Measurements from ENCODE around the gene NR3C2.

DNA sequence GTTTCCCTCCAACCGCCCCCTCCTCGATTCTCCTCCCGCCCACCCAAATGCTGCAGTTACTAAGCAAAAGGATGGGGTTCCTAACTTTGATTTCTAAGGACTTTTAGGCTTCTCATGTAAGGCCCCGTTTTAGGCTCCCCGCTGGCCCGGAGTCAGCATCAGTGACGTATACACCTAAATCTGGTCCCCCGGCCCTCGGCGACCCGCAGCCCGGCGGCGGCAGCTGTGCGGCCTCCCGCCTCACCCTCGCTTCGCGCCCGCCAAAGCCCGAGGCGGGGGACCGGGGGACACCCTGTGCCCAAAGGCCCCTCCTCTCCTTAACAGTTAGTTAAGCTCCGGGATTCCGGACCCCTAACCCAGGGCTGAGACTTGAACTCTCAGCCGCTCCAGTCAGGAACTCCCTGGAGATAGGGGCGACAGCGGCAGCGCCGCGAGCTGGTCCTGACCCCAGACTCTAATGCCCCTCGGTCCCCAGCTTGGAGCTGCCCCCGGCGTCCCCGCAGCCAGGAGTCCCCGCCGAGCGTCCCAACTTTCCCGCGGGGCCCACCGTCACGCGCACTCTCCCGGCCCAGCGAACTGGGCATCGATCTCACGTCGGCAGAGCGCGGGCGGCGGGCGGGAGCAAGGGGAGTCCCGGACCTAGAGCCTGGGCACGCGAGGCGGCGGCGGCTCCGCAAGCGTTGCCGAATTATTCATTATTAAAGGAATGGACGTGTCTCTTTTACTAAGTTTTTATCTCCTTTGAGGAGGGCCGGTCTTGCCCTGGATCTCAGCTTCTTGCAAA lies 1.5 kb upstream of the NR3C2 start:
- TF ChIP-seq, protein P1, sequence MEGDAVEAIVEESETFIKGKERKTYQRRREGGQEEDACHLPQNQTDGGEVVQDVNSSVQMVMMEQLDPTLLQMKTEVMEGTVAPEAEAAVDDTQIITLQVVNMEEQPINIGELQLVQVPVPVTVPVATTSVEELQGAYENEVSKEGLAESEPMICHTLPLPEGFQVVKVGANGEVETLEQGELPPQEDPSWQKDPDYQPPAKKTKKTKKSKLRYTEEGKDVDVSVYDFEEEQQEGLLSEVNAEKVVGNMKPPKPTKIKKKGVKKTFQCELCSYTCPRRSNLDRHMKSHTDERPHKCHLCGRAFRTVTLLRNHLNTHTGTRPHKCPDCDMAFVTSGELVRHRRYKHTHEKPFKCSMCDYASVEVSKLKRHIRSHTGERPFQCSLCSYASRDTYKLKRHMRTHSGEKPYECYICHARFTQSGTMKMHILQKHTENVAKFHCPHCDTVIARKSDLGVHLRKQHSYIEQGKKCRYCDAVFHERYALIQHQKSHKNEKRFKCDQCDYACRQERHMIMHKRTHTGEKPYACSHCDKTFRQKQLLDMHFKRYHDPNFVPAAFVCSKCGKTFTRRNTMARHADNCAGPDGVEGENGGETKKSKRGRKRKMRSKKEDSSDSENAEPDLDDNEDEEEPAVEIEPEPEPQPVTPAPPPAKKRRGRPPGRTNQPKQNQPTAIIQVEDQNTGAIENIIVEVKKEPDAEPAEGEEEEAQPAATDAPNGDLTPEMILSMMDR (IDR thresholded peaks at IDR 0.05; ENCODE audit: poor library complexity, severe bottlenecking) = no peak
- TF ChIP-seq, protein P2, sequence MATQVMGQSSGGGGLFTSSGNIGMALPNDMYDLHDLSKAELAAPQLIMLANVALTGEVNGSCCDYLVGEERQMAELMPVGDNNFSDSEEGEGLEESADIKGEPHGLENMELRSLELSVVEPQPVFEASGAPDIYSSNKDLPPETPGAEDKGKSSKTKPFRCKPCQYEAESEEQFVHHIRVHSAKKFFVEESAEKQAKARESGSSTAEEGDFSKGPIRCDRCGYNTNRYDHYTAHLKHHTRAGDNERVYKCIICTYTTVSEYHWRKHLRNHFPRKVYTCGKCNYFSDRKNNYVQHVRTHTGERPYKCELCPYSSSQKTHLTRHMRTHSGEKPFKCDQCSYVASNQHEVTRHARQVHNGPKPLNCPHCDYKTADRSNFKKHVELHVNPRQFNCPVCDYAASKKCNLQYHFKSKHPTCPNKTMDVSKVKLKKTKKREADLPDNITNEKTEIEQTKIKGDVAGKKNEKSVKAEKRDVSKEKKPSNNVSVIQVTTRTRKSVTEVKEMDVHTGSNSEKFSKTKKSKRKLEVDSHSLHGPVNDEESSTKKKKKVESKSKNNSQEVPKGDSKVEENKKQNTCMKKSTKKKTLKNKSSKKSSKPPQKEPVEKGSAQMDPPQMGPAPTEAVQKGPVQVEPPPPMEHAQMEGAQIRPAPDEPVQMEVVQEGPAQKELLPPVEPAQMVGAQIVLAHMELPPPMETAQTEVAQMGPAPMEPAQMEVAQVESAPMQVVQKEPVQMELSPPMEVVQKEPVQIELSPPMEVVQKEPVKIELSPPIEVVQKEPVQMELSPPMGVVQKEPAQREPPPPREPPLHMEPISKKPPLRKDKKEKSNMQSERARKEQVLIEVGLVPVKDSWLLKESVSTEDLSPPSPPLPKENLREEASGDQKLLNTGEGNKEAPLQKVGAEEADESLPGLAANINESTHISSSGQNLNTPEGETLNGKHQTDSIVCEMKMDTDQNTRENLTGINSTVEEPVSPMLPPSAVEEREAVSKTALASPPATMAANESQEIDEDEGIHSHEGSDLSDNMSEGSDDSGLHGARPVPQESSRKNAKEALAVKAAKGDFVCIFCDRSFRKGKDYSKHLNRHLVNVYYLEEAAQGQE (IDR thresholded peaks at IDR 0.05; ENCODE audit: borderline replicate concordance) = no peak

Measured in neural cell (in vitro differentiated cells).